Measurements from ENCODE around the gene MAFF. TPM values are rescaled to one million over a fixed set of nuclear protein-coding genes. Genes with fewer than 3 reads are reported as not detected.
A peak's percentile ranks its signal among the peaks of the same experiment; 100 is the strongest.

Gene MAFF
- total and polyA plus RNA-seq, 9 of the 15 experiments (the other 6 are each of a cell fraction or from before 2014, with no cell fraction given): 0.51 to 8.0 (median 5.4) TPM

- TF ChIP-seq MXI1 (IDR thresholded peaks at IDR 0.05; ENCODE audit: low read depth, low read length) (no peak), ZNF232 (CRISPR knock-in tag; IDR thresholded peaks at IDR 0.05) (no peak), ZFP91 (CRISPR knock-in tag; IDR thresholded peaks at IDR 0.05) (no peak), PHF8 (IDR thresholded peaks at IDR 0.05; ENCODE audit: borderline replicate concordance, low read length) (peak; percentile 47; the same call in 1 of the 2 replicates), CREB5 (CRISPR knock-in tag; IDR thresholded peaks at IDR 0.05) (no peak), CREB1 (IDR thresholded peaks at IDR 0.05) (peak; percentile 42; the same call in 1 of the 2 replicates), CREB1 (CRISPR knock-in tag; IDR thresholded peaks at IDR 0.05) (no peak; the same call in 1 of the 2 replicates), MAX (CRISPR knock-in tag; IDR thresholded peaks at IDR 0.05) (peak; percentile 93), NR2F6 (CRISPR knock-in tag; IDR thresholded peaks at IDR 0.05) (no peak), ZNF212 (CRISPR knock-in tag; IDR thresholded peaks at IDR 0.05) (no peak), TARDBP (IDR thresholded peaks at IDR 0.05) (peak; percentile 81; the same call in 1 of the 2 replicates), CUX1 (CRISPR knock-in tag; IDR thresholded peaks at IDR 0.05) (no peak), BCLAF1 (IDR thresholded peaks at IDR 0.05; ENCODE audit: borderline replicate concordance in 1 of 2, control insufficient read depth in 1 of 2, low read depth in 2 of 2, low read length in 1 of 2) (no peak)
These were observed 12.7 kb downstream of the MAFF start (continued) for GRCh38 chr22:38214302-38215056.
